ENCODE measurements around the gene CCKAR.

Gene CCKAR

GRCh38 chr4:26452565-26453531 is 37.4 kb downstream of the CCKAR start:
- DNase-seq (no peak), ATAC-seq (ENCODE audit: insufficient read depth, low read depth) (no peak)
- H3K79me2 ChIP-seq (ENCODE audit: insufficient read depth, low read length), result no peaks in the 10 kb centered on the region
- H3K27me3 ChIP-seq (ENCODE audit: insufficient read depth, low read length, poor library complexity), result no peaks in the 10 kb centered on the region
- H3K27ac ChIP-seq (ENCODE audit: low read length), result no peak overlapping the region
- H3K36me3 ChIP-seq (ENCODE audit: insufficient read depth, low read length), result no peaks in the 10 kb centered on the region
- no peaks in the 10 kb centered on the region for H3K9me3 ChIP-seq (ENCODE audit: insufficient read depth, low read length, severe bottlenecking)
- TF ChIP-seq EZH2 (IDR thresholded peaks at IDR 0.05; ENCODE audit: borderline replicate concordance, low read depth, low read length, severe bottlenecking), result no peak
- TF ChIP-seq, protein P1, sequence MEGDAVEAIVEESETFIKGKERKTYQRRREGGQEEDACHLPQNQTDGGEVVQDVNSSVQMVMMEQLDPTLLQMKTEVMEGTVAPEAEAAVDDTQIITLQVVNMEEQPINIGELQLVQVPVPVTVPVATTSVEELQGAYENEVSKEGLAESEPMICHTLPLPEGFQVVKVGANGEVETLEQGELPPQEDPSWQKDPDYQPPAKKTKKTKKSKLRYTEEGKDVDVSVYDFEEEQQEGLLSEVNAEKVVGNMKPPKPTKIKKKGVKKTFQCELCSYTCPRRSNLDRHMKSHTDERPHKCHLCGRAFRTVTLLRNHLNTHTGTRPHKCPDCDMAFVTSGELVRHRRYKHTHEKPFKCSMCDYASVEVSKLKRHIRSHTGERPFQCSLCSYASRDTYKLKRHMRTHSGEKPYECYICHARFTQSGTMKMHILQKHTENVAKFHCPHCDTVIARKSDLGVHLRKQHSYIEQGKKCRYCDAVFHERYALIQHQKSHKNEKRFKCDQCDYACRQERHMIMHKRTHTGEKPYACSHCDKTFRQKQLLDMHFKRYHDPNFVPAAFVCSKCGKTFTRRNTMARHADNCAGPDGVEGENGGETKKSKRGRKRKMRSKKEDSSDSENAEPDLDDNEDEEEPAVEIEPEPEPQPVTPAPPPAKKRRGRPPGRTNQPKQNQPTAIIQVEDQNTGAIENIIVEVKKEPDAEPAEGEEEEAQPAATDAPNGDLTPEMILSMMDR (IDR thresholded peaks at IDR 0.05; ENCODE audit: borderline replicate concordance, extremely low read depth, low read length, poor library complexity, severe bottlenecking), result no peak
- no peaks in the 10 kb centered on the region for H4K20me1 ChIP-seq (ENCODE audit: insufficient read depth, low read length)
- no peak overlapping the region for H3K4me3 ChIP-seq (ENCODE audit: low read depth in 1 of 2, low read length in 2 of 2)
- peaks cover 7% of the 10 kb centered on the region for H3K4me1 ChIP-seq (ENCODE audit: insufficient read depth, low read length)
- H3K4me2 ChIP-seq (ENCODE audit: insufficient read depth, low read length), result no peak overlapping the region
- H3K9ac ChIP-seq (ENCODE audit: low read depth, low read length), result no peak overlapping the region
- H2AFZ ChIP-seq (ENCODE audit: low read depth, low read length), result no peak overlapping the region

DNA sequence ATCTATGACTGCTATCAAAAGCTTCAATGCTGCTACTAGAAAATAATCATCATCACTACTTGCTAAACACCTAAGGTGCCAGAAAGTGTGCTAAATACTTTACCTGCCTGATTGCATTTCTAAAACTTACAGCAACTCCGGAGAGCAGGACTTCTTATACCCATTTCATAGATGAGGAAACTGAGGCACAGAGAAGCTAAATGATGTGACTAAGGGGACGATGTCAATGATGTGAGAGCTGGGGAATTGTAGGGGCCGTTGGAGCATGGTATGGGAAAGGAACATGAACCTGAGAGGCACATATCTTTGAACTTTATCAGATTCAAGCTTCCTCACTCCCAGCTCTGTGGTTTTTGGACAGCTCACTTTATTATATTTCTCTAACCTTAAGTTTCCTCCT is 38.7 kb downstream of the CCKAR start:
- H3K36me3 ChIP-seq (ENCODE audit: insufficient read depth, low read length), result no peaks in the 10 kb centered on the region
- no peaks in the 10 kb centered on the region for H4K20me1 ChIP-seq (ENCODE audit: insufficient read depth, low read length)
- no peaks in the 10 kb centered on the region for H3K4me1 ChIP-seq (ENCODE audit: insufficient read depth, low read length)
- TF ChIP-seq, protein P1 (IDR thresholded peaks at IDR 0.05; ENCODE audit: borderline replicate concordance, extremely low read depth, low read length, poor library complexity, severe bottlenecking), result no peak
- no peak for TF ChIP-seq EZH2 (IDR thresholded peaks at IDR 0.05; ENCODE audit: borderline replicate concordance, low read depth, low read length, severe bottlenecking)
- H3K4me2 ChIP-seq (ENCODE audit: insufficient read depth, low read length), result no peak overlapping the region
- H2AFZ ChIP-seq (ENCODE audit: low read depth, low read length), result no peak overlapping the region
- no peak overlapping the region for H3K4me3 ChIP-seq (ENCODE audit: low read depth in 1 of 2, low read length in 2 of 2)
- H3K27ac ChIP-seq (ENCODE audit: low read length), result no peak overlapping the region
- no peak overlapping the region for H3K9ac ChIP-seq (ENCODE audit: low read depth, low read length)
- H3K79me2 ChIP-seq (ENCODE audit: insufficient read depth, low read length), result no peaks in the 10 kb centered on the region
- no peak for ATAC-seq (ENCODE audit: insufficient read depth, low read depth)
- DNase-seq, result no peak
- no peaks in the 10 kb centered on the region for H3K27me3 ChIP-seq (ENCODE audit: insufficient read depth, low read length, poor library complexity)
- H3K9me3 ChIP-seq (ENCODE audit: insufficient read depth, low read length, severe bottlenecking), result no peaks in the 10 kb centered on the region

DNA sequence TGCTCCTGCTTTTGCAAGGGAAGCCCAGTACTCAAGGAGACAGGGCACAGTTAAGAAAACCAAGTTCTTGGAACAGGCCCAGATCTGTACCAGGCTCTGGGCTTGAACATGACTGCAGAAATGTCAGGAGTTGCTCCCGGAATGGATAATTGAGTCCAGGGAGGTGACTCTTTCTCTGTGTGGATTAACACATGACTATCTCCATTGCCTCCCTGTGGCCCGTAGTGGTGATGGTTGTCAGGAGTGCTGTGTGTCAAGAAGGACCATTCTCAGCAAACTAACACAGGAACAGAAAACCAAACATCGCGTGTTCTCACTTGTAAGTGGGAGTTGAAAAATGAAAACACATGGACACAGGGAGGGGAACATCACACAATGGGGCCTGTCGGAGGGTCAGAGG is 39.9 kb downstream of the CCKAR start:
- no peaks in the 10 kb centered on the region for H3K36me3 ChIP-seq (ENCODE audit: insufficient read depth, low read length)
- no peak overlapping the region for H3K4me3 ChIP-seq (ENCODE audit: low read depth in 1 of 2, low read length in 2 of 2)
- no peaks in the 10 kb centered on the region for H3K27me3 ChIP-seq (ENCODE audit: insufficient read depth, low read length, poor library complexity)
- no peak overlapping the region for H2AFZ ChIP-seq (ENCODE audit: low read depth, low read length)
- DNase-seq, result no peak
- no peak overlapping the region for H3K9ac ChIP-seq (ENCODE audit: low read depth, low read length)
- no peak overlapping the region for H3K4me2 ChIP-seq (ENCODE audit: insufficient read depth, low read length)
- no peaks in the 10 kb centered on the region for H3K9me3 ChIP-seq (ENCODE audit: insufficient read depth, low read length, severe bottlenecking)
- H3K27ac ChIP-seq (ENCODE audit: low read length), result no peak overlapping the region
- H3K79me2 ChIP-seq (ENCODE audit: insufficient read depth, low read length), result no peaks in the 10 kb centered on the region
- no peaks in the 10 kb centered on the region for H3K4me1 ChIP-seq (ENCODE audit: insufficient read depth, low read length)
- no peak for ATAC-seq (ENCODE audit: insufficient read depth, low read depth)
- H4K20me1 ChIP-seq (ENCODE audit: insufficient read depth, low read length), result no peaks in the 10 kb centered on the region
- TF ChIP-seq, protein P1 (IDR thresholded peaks at IDR 0.05; ENCODE audit: borderline replicate concordance, extremely low read depth, low read length, poor library complexity, severe bottlenecking), result no peak
